Left lung (tissue), 10 donors: ENCODE results near the gene DNAJB6. TPM values are rescaled to one million over a fixed set of nuclear protein-coding genes. Genes with fewer than 3 reads are reported as not detected.

Experiments used
- ATAC-seq: fragments of 200-7000 bp; cut with Tn5 transposase; one replicate; pipeline ENCODE4 v1.9.1; 2020; ENCODE audit warnings: moderate library complexity
- DNase-seq, 4 donors: peaks; one replicate each; pipeline ENCODE4 v3.0.0-alpha.2; 2013 to 2020
- H3K27ac ChIP-seq, 2 donors: fragments of 200-600 bp; sonication (generic) in 1 of 2; one replicate each; pipeline versions ENCODE4 v1.5.0 to v1.8.0; 2020 to 2021
- H3K27me3 ChIP-seq, 2 donors: fragments of 200-600 bp; sonication (generic) in 1 of 2; one replicate each; pipeline versions ENCODE4 v1.5.0 to v1.8.0; 2020 to 2021
- H3K36me3 ChIP-seq, 2 donors: fragments of 200-600 bp; sonication (generic) in 1 of 2; one replicate each; pipeline versions ENCODE4 v1.5.0 to v1.8.0; 2020 to 2021
- H3K4me1 ChIP-seq, 2 donors: fragments of 200-600 bp; one replicate each; pipeline ENCODE4 v1.8.0; 2021
- H3K4me3 ChIP-seq, 2 donors: fragments of 200-600 bp; sonication (generic) in 1 of 2; one replicate each; pipeline versions ENCODE4 v1.5.0 to v1.8.0; 2020 to 2021; ENCODE audit warnings: mild to moderate bottlenecking in 1 of 2
- H3K9me3 ChIP-seq, 2 donors: fragments of 200-600 bp; sonication (generic) in 1 of 2; one replicate each; pipeline versions ENCODE4 v1.5.0 to v1.8.0; 2020 to 2021
- CTCF ChIP-seq, 2 donors: fragments of 200-600 bp; sonication (generic) in 1 of 2; IDR thresholded peaks; one replicate each; pipeline versions ENCODE4 v1.5.0 to v1.8.0; 2021; ENCODE audit warnings: antibody characterized with exemption in 2 of 2
- intact Hi-C, 2 donors: fragments of 100-400 bp; cut with DNase I; formaldehyde crosslinking; loops; one replicate each; pipeline versions ENCODE4 v1.11.2 to v1.14.2; 2022
- polyA plus RNA-seq, 6 donors: library from polyadenylated mRNA; unstranded; fragments of 120-200 nt; gene quantifications; one replicate each; pipeline ENCODE4 v1.2.1, GENCODE V29; 2013; ENCODE audit not compliant: insufficient read length in 6 of 6
- total RNA-seq, 2 donors: library from RNA; stranded (reverse); fragmentation: NEBNext Ultra II Directional; extraction: Animal tissue kit (Norgen Biotek cat#: 25700); gene quantifications; one replicate each; pipeline ENCODE4 v1.2.1, GENCODE V29; 2021
- donor health status: DM: no; HTN: yes; CAD: no.
- donor health status: DM: no; HTN: no; CAD: no.

Gene DNAJB6
- total and polyA plus RNA-seq, 8 donors: 76.6 to 150 (median 131) TPM

- H3K9me3 ChIP-seq: no peaks in the 10 kb centered on the region
- peaks cover 0 to 77% of the 10 kb centered on the region in 2 donors for H3K36me3 ChIP-seq
- no peak overlapping the region for H3K27ac ChIP-seq
- no peak overlapping the region for H3K4me3 ChIP-seq
- H3K4me1 ChIP-seq: peaks cover 0 to 8% of the 10 kb centered on the region in 2 donors
- H3K27me3 ChIP-seq: no peaks in the 10 kb centered on the region
- no peak for TF ChIP-seq CTCF (IDR thresholded peaks at IDR 0.05)
- ATAC-seq (peak; percentile 49), DNase-seq (peak in 1 of 4 donors; percentile 73)
- intact Hi-C loops: no loop called here
These were observed 68.2 kb downstream of the DNAJB6 start for GRCh38 chr7:157404845-157405481.

GRCh38 chr7:157405501-157405900 is 68.7 kb downstream of the DNAJB6 start:
- no peak for TF ChIP-seq CTCF (IDR thresholded peaks at IDR 0.05)
- no peaks in the 10 kb centered on the region for H3K27me3 ChIP-seq
- intact Hi-C loops: no loop called here
- H3K4me3 ChIP-seq: no peak overlapping the region
- H3K27ac ChIP-seq: no peak overlapping the region
- H3K4me1 ChIP-seq: peaks cover 0 to 8% of the 10 kb centered on the region in 2 donors
- DNase-seq (no peak), ATAC-seq (no peak)
- H3K36me3 ChIP-seq: peaks cover 0 to 77% of the 10 kb centered on the region in 2 donors
- H3K9me3 ChIP-seq: no peaks in the 10 kb centered on the region

GRCh38 chr7:157405914-157406810 is 69.4 kb downstream of the DNAJB6 start:
- Histone ChIP-seq H3K27me3 (no peaks in the 10 kb centered on the region), H3K36me3 (peaks cover 0 to 77% of the 10 kb centered on the region in 2 donors), H3K4me3 (no peak overlapping the region), H3K27ac (no peak overlapping the region), H3K9me3 (no peaks in the 10 kb centered on the region), H3K4me1 (peaks cover 0 to 8% of the 10 kb centered on the region in 2 donors)
- DNase-seq (peak in 1 of 4 donors; percentile 58), ATAC-seq (no peak)
- intact Hi-C loops: no loop called here
- no peak for TF ChIP-seq CTCF (IDR thresholded peaks at IDR 0.05)

- Histone ChIP-seq H3K27ac (no peak overlapping the region), H3K9me3 (no peaks in the 10 kb centered on the region), H3K4me1 (peaks cover 0 to 8% of the 10 kb centered on the region in 2 donors), H3K27me3 (no peaks in the 10 kb centered on the region), H3K36me3 (peaks cover 0 to 76% of the 10 kb centered on the region in 2 donors), H3K4me3 (no peak overlapping the region)
- TF ChIP-seq CTCF (IDR thresholded peaks at IDR 0.05): no peak
- DNase-seq (peak in 1 of 4 donors; percentile 70), ATAC-seq (no peak)
- intact Hi-C loops: no loop called here
These were observed 70.2 kb downstream of the DNAJB6 start for GRCh38 chr7:157406971-157407370.
